Calu3 (cell line): ENCODE data around the gene PPP4R2. TPM values are rescaled to one million over a fixed set of nuclear protein-coding genes. Genes with fewer than 3 reads are reported as not detected.

ENCODE experiments used
- BruUV-seq: library from RNA; stranded (reverse); fragments of 400-500 nt; replicated peaks from 2 replicates; lab custom pipeline; 2021; lab: Mats Ljungman, UMichigan
- CTCF ChIA-PET: fragments of 300-600 bp; sonication (Branson Sonifier 250); formaldehyde crosslinking; loops from one replicate; lab custom pipeline; 2022; ENCODE audit warnings: antibody characterized with exemption; lab: Charles Lee
- DNase-seq: peaks from one replicate; pipeline ENCODE4 v3.0.0; 2022
- H3K27ac Mint-ChIP-seq: one replicate; pipeline ENCODE4 v1.8.0; 2022; ENCODE audit warnings: mixed read lengths; ENCODE audit not compliant: unreplicated experiment
- H3K27me3 Mint-ChIP-seq: one replicate; pipeline ENCODE4 v1.8.0; 2022; ENCODE audit warnings: mixed read lengths; ENCODE audit not compliant: unreplicated experiment
- H3K36me3 Mint-ChIP-seq: one replicate; pipeline ENCODE4 v1.8.0; 2022; ENCODE audit warnings: mild to moderate bottlenecking, moderate library complexity, mixed read lengths; ENCODE audit not compliant: insufficient read depth, unreplicated experiment
- H3K4me1 Mint-ChIP-seq: one replicate; pipeline ENCODE4 v1.8.0; 2022; ENCODE audit warnings: mild to moderate bottlenecking, low read depth, mixed read lengths; ENCODE audit not compliant: unreplicated experiment
- H3K4me3 Mint-ChIP-seq: one replicate; pipeline ENCODE4 v1.8.0; 2022; ENCODE audit warnings: mild to moderate bottlenecking, low read depth, moderate library complexity, mixed read lengths; ENCODE audit not compliant: unreplicated experiment
- H3K9me3 Mint-ChIP-seq: one replicate; pipeline ENCODE4 v1.8.0; 2022; ENCODE audit warnings: low read depth, mixed read lengths; ENCODE audit not compliant: unreplicated experiment
- CTCF ChIP-seq: fragments of 200-600 bp; IDR thresholded peaks from one replicate; pipeline ENCODE4 v1.8.0; 2022; ENCODE audit warnings: antibody characterized with exemption; ENCODE audit not compliant: unreplicated experiment
- intact Hi-C: fragments of 100-400 bp; cut with micrococcal nuclease; formaldehyde crosslinking; loops from one replicate; pipeline ENCODE4 v1.10.0; 2022; ENCODE audit not compliant: unreplicated experiment
- total RNA-seq: library from RNA; stranded (reverse); gene quantifications from 2 replicates; pipeline ENCODE4 v1.2.3, GENCODE V29; 2022

PPP4R2 gene
- total RNA-seq, 1 experiment from 2014 or later, result 89.0 TPM

GRCh38 chr3:72950801-72951200 lies 45.8 kb upstream of the PPP4R2 start:
- CTCF ChIA-PET, result no interaction called here
- no peak for DNase-seq
- no peaks in the 10 kb centered on the region for H3K9me3 Mint-ChIP-seq
- no TSS peak for BruUV-seq
- intact Hi-C loops, result no loop called here
- no peaks in the 10 kb centered on the region for H3K27me3 Mint-ChIP-seq
- no peaks in the 10 kb centered on the region for H3K36me3 Mint-ChIP-seq
- peaks cover 6% of the 10 kb centered on the region for H3K4me1 Mint-ChIP-seq
- no peak overlapping the region for H3K4me3 Mint-ChIP-seq
- TF ChIP-seq CTCF, result no peak
- H3K27ac Mint-ChIP-seq, result no peak overlapping the region

- intact Hi-C loops, result no loop called here
- H3K4me1 Mint-ChIP-seq, result peaks cover 6% of the 10 kb centered on the region
- H3K27me3 Mint-ChIP-seq, result no peaks in the 10 kb centered on the region
- CTCF ChIA-PET, result no interaction called here
- no TSS peak for BruUV-seq
- no peak overlapping the region for H3K27ac Mint-ChIP-seq
- no peaks in the 10 kb centered on the region for H3K9me3 Mint-ChIP-seq
- H3K4me3 Mint-ChIP-seq, result no peak overlapping the region
- no peak for TF ChIP-seq CTCF
- DNase-seq, result no peak
- H3K36me3 Mint-ChIP-seq, result no peaks in the 10 kb centered on the region
Measured at GRCh38 chr3:72951259-72951722, 45.3 kb upstream of the PPP4R2 start.

GRCh38 chr3:72953325-72953956 lies 43.2 kb upstream of the PPP4R2 start:
- no peaks in the 10 kb centered on the region for H3K36me3 Mint-ChIP-seq
- intact Hi-C loops, result no loop called here

GRCh38 chr3:72957297-72957696 lies 39.3 kb upstream of the PPP4R2 start:
- BruUV-seq, result no TSS peak
- H3K9me3 Mint-ChIP-seq, result no peaks in the 10 kb centered on the region
- H3K36me3 Mint-ChIP-seq, result no peaks in the 10 kb centered on the region
- H3K27ac Mint-ChIP-seq, result no peak overlapping the region
- H3K4me1 Mint-ChIP-seq, result peaks cover 18% of the 10 kb centered on the region
- CTCF ChIA-PET, result no interaction called here
- TF ChIP-seq CTCF, result no peak
- peak; percentile 28 for DNase-seq
- H3K4me3 Mint-ChIP-seq, result no peak overlapping the region
- intact Hi-C loops, result no loop called here
- no peaks in the 10 kb centered on the region for H3K27me3 Mint-ChIP-seq

More at GRCh38 chr3:72953325-72953956, 43.2 kb upstream of the PPP4R2 start:
- no peak for TF ChIP-seq CTCF
- no peak for DNase-seq
- H3K9me3 Mint-ChIP-seq, result no peaks in the 10 kb centered on the region
- peaks cover 6% of the 10 kb centered on the region for H3K4me1 Mint-ChIP-seq
- no peak overlapping the region for H3K27ac Mint-ChIP-seq
- no peak overlapping the region for H3K4me3 Mint-ChIP-seq
- H3K27me3 Mint-ChIP-seq, result no peaks in the 10 kb centered on the region
- no TSS peak for BruUV-seq
- CTCF ChIA-PET, result no interaction called here
